Activated CD4-positive, alpha-beta memory T cell treated with anti-CD3 and anti-CD28 coated beads for 36 hours (primary cell): ENCODE data around the gene VPREB3. TPM values are rescaled to one million over a fixed set of nuclear protein-coding genes. Genes with fewer than 3 reads are reported as not detected.
"Not testable (repeated sequence)": the region's sequence is repeated elsewhere in the genome, so short reads cannot be mapped to it uniquely, and the experiment has no call there.

Source experiments
- CTCF ChIA-PET: fragments of 350-600 bp; sonication (Branson Sonifier 250); formaldehyde crosslinking; loops from one replicate; lab custom pipeline; 2021; ENCODE audit warnings: antibody characterized with exemption, inconsistent platforms; lab: Charles Lee
- POLR2A ChIA-PET: fragments of 350-600 bp; sonication (Branson Sonifier 250); formaldehyde crosslinking; loops from one replicate; lab custom pipeline; 2021; ENCODE audit warnings: antibody characterized with exemption; lab: Charles Lee
- DNase-seq: peaks from one replicate; pipeline ENCODE4 v3.0.0-alpha.2; 2020
- H3K27ac Mint-ChIP-seq: one replicate; pipeline ENCODE4 v1.8.0; 2021; ENCODE audit warnings: mixed read lengths
- H3K27me3 Mint-ChIP-seq: one replicate; pipeline ENCODE4 v1.8.0; 2021; ENCODE audit warnings: mixed read lengths
- H3K36me3 Mint-ChIP-seq: one replicate; pipeline ENCODE4 v1.8.0; 2021; ENCODE audit warnings: mixed read lengths
- H3K4me1 Mint-ChIP-seq: one replicate; pipeline ENCODE4 v1.8.0; 2021; ENCODE audit warnings: low read depth, mixed read lengths
- H3K4me3 Mint-ChIP-seq: one replicate; pipeline ENCODE4 v1.8.0; 2021; ENCODE audit warnings: mild to moderate bottlenecking, mixed read lengths
- H3K9me3 Mint-ChIP-seq: one replicate; pipeline ENCODE4 v1.8.0; 2021; ENCODE audit warnings: mixed read lengths
- intact Hi-C: fragments of 100-400 bp; cut with micrococcal nuclease; formaldehyde crosslinking; loops from one replicate; pipeline ENCODE4 v1.15.1; 2023
- total RNA-seq, 2 experiments: library from RNA; stranded (reverse); gene quantifications; one replicate each; pipeline ENCODE4 v1.2.3, GENCODE V29; 2021

Gene VPREB3
- total RNA-seq, 2 experiments from 2014 or later, result not detected

DNA sequence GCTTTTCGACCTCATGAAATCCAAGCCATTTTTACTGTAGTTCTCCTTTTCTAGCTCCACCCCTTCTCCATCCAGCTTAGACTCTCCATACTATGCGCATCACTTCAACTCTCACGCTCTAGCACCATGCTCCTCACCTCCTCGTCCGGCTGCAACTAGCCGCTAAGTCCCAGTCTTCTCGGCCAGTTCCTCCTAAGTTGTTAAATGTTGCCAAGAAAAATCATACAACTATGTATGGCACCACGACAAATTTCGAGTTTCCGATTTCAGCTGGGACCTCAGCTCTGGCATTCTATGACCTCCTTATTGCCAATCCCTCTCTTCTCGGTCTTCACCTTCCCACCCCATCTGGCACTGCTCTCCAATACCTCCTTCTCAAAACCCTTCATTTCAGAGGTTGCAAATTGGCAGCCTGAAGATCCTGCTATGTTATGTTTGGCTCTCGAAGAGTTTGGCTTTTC lies 4.4 kb downstream of the VPREB3 start:
- H3K27me3 Mint-ChIP-seq, result no peaks in the 10 kb centered on the region
- DNase-seq, result no peak
- H3K9me3 Mint-ChIP-seq, result peaks cover 4% of the 10 kb centered on the region
- ChIA-PET CTCF (interaction anchor here (0.9 kb wide), 1 partner anchor 122 kb away, joined by 3 read pairs; no protein-coding TSS in a partner anchor), POLR2A (no interaction called here)
- H3K4me1 Mint-ChIP-seq, result peaks cover 12% of the 10 kb centered on the region
- no peak overlapping the region for H3K4me3 Mint-ChIP-seq
- intact Hi-C loops, result no loop called here
- no peak overlapping the region for H3K27ac Mint-ChIP-seq
- peaks cover 7% of the 10 kb centered on the region for H3K36me3 Mint-ChIP-seq

DNA sequence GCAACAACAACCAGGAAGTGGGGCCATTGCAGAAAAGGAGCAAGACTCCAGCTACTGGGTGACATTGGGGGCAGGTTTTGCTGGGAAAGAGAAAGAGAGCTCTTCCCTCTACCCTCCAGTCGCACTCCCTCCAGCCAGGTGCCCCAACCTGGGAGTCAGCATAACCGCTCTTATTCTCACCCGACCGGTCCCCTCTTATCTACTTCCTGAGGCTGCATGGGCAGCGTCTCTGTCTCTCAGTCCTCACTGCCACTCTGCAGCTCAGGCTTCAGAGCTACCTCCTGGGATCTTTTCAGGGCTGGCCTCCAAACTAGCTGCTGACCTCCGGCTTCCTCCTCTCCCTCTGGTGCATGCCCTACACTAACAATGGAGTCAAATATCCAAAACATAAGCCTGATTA lies 8.4 kb downstream of the VPREB3 start:
- H3K27me3 Mint-ChIP-seq, result no peaks in the 10 kb centered on the region
- no peak overlapping the region for H3K4me3 Mint-ChIP-seq
- no peak overlapping the region for H3K27ac Mint-ChIP-seq
- POLR2A ChIA-PET, result interaction anchor here (0.6 kb wide), 1 partner anchor 28 kb away, joined by 3 read pairs; no protein-coding TSS in a partner anchor
- peaks cover 23% of the 10 kb centered on the region for H3K36me3 Mint-ChIP-seq
- peaks cover 9% of the 10 kb centered on the region for H3K4me1 Mint-ChIP-seq
- H3K9me3 Mint-ChIP-seq, result peaks cover 15% of the 10 kb centered on the region
- no peak for DNase-seq
- intact Hi-C loops, result no loop called here
- CTCF ChIA-PET, result no interaction called here

- DNase-seq, result no peak
- ChIA-PET CTCF (no interaction called here), POLR2A (no interaction called here)
- Mint-ChIP-seq H3K27me3 (no peaks in the 10 kb centered on the region), H3K9me3 (peaks cover 15% of the 10 kb centered on the region), H3K4me1 (no peaks in the 10 kb centered on the region), H3K4me3 (no peak overlapping the region), H3K27ac (no peak overlapping the region), H3K36me3 (peaks cover 23% of the 10 kb centered on the region)
- intact Hi-C loops, result no loop called here
Measured at GRCh38 chr22:23744485-23744884, 9.7 kb downstream of the VPREB3 start.

- Mint-ChIP-seq H3K4me1 (no peaks in the 10 kb centered on the region), H3K36me3 (peaks cover 23% of the 10 kb centered on the region), H3K4me3 (no peak overlapping the region), H3K27ac (no peak overlapping the region), H3K9me3 (peaks cover 15% of the 10 kb centered on the region), H3K27me3 (no peaks in the 10 kb centered on the region)
- ChIA-PET CTCF (interaction anchor here (0.9 kb wide), 1 partner anchor 27 kb away, joined by 4 read pairs; no protein-coding TSS in a partner anchor), POLR2A (no interaction called here)
- intact Hi-C loops, result no loop called here
- DNase-seq, result no peak
Measured at GRCh38 chr22:23744001-23744400, 10.2 kb downstream of the VPREB3 start.

DNA sequence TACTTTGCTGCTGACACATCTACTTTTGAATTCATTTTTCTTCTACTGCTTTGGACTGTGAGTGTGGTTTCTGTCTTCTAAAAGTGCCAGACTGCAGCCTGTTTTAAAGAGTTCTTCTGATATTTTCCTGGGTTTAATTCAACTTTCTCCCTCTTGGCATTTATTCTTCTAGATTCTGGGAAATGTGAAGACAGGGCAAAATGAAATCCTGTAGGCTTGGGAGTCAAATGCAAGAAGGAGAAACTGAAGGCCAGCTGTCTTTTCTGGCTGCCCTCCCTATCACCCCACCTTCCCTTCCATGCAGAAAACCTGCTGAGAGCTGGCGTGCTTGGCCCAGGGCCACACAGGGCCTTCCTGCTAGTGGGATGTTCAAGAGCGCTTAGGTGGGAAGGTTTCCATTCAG lies 10.9 kb downstream of the VPREB3 start:
- H3K9me3 Mint-ChIP-seq, result peaks cover 15% of the 10 kb centered on the region
- POLR2A ChIA-PET, result no interaction called here
- no peak overlapping the region for H3K4me3 Mint-ChIP-seq
- CTCF ChIA-PET, result interaction anchor here (0.6 to 0.9 kb wide), 2 partner anchors 15 to 27 kb away, joined by 3 to 4 read pairs; no protein-coding TSS in a partner anchor
- H3K36me3 Mint-ChIP-seq, result peaks cover 23% of the 10 kb centered on the region
- no peaks in the 10 kb centered on the region for H3K4me1 Mint-ChIP-seq
- no peaks in the 10 kb centered on the region for H3K27me3 Mint-ChIP-seq
- H3K27ac Mint-ChIP-seq, result no peak overlapping the region
- DNase-seq, result no peak
- intact Hi-C loops, result no loop called here

DNA sequence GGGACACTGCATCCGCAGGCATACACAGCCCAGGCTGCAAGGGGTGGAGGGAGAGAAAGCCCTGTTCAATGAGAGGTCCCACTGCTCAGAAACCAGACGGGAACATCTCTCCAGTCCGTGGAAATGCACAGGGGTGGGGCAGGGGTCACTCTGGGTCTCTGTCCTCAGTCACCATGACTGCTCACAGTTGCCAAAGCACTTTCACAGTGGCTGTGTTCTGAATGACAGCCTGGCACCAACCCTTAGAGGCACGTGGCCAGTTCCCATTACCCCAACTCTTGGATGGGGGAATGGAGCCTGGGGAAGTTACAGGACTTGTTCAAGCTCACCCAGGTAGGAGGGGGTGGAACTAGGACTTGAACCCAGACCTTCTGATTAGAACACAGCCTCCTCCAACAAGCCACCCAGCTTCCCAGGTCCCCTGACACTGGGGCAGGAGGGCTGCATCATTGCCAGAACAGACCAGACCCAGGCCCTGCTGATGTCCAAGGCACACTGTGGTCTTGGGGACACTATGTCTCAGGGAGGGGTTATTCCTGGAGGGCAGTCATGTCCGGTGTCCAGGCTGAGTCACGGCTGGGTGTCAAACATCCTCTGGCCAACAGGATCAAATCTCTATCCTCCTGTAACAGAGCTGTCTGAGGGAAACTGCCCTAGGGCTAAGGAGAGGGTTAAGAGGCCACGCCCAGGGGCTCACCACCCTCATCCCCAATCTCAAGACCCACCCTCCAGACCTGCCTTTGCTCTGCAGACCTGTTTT lies 11.5 kb downstream of the VPREB3 start:
- CTCF ChIA-PET, result interaction anchor here (0.6 kb wide), 1 partner anchor 174 kb away, joined by 3 read pairs; no protein-coding TSS in a partner anchor
- H3K36me3 Mint-ChIP-seq, result peaks cover 23% of the 10 kb centered on the region
- H3K4me3 Mint-ChIP-seq, result no peak overlapping the region
- no peaks in the 10 kb centered on the region for H3K27me3 Mint-ChIP-seq
- intact Hi-C loops, result no loop called here
- POLR2A ChIA-PET, result no interaction called here
- no peak overlapping the region for H3K27ac Mint-ChIP-seq
- no peak for DNase-seq
- H3K9me3 Mint-ChIP-seq, result peaks cover 15% of the 10 kb centered on the region
- H3K4me1 Mint-ChIP-seq, result no peaks in the 10 kb centered on the region

- POLR2A ChIA-PET, result interaction anchor here (0.6 kb wide), 1 partner anchor 29 kb away, joined by 3 read pairs; no protein-coding TSS in a partner anchor
- no peaks in the 10 kb centered on the region for H3K9me3 Mint-ChIP-seq
Measured at GRCh38 chr22:23737696-23738095, 16.5 kb downstream of the VPREB3 start.

GRCh38 chr22:23728108-23728507 lies 26.1 kb downstream of the VPREB3 start:
- H3K9me3 Mint-ChIP-seq, H3K36me3 Mint-ChIP-seq, intact Hi-C loops, POLR2A ChIA-PET, H3K4me3 Mint-ChIP-seq, H3K4me1 Mint-ChIP-seq, H3K27me3 Mint-ChIP-seq, H3K27ac Mint-ChIP-seq, DNase-seq: not testable (repeated sequence)
- CTCF ChIA-PET, result interaction anchor here (0.6 kb wide), 1 partner anchor 15 kb away, joined by 3 read pairs; no protein-coding TSS in a partner anchor

More at GRCh38 chr22:23737696-23738095, 16.5 kb downstream of the VPREB3 start:
- H3K27ac Mint-ChIP-seq, result no peak overlapping the region
- no peaks in the 10 kb centered on the region for H3K4me1 Mint-ChIP-seq
- intact Hi-C loops, result no loop called here
- H3K4me3 Mint-ChIP-seq, result no peak overlapping the region
- no peak for DNase-seq
- no peaks in the 10 kb centered on the region for H3K27me3 Mint-ChIP-seq
- CTCF ChIA-PET, result no interaction called here
- no peaks in the 10 kb centered on the region for H3K36me3 Mint-ChIP-seq

DNA sequence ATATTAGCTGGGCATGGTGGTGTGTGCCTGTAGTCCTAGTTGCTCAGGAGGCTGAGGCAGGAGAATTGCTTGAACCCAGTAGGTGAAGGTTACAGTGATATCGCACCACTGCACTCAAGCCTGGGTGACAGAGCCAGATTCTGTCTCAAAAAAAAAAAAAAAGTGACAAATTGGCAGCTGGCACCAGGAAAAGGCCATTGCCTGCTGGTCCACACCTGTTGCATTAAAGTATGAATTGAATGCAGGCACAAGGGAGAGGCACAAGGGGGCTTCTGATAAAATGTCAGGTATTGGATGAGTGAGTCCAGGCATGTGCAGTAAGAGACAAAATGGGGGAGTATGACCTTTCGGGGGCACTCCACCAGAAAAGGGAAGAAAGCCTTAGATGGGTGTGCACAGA lies 31.5 kb downstream of the VPREB3 start:
- no peaks in the 10 kb centered on the region for H3K4me1 Mint-ChIP-seq
- no peaks in the 10 kb centered on the region for H3K9me3 Mint-ChIP-seq
- DNase-seq, result no peak
- H3K27ac Mint-ChIP-seq, result no peak overlapping the region
- intact Hi-C loops, result no loop called here
- no peaks in the 10 kb centered on the region for H3K27me3 Mint-ChIP-seq
- ChIA-PET CTCF (no interaction called here), POLR2A (no interaction called here)
- H3K36me3 Mint-ChIP-seq, result no peaks in the 10 kb centered on the region
- no peak overlapping the region for H3K4me3 Mint-ChIP-seq

GRCh38 chr22:23722160-23722559 lies 32.1 kb downstream of the VPREB3 start:
- Mint-ChIP-seq H3K9me3 (no peaks in the 10 kb centered on the region), H3K4me1 (peaks cover 4% of the 10 kb centered on the region)
- POLR2A ChIA-PET, result no interaction called here

GRCh38 chr22:23720855-23721254 lies 33.4 kb downstream of the VPREB3 start:
- no peak for DNase-seq
- no peak overlapping the region for H3K27ac Mint-ChIP-seq
- no peaks in the 10 kb centered on the region for H3K27me3 Mint-ChIP-seq
- POLR2A ChIA-PET, result no interaction called here
- no peak overlapping the region for H3K4me3 Mint-ChIP-seq
- H3K36me3 Mint-ChIP-seq, result no peaks in the 10 kb centered on the region
- CTCF ChIA-PET, result interaction anchor here (0.9 kb wide), 1 partner anchor 72 kb away, joined by 3 read pairs; no protein-coding TSS in a partner anchor
- H3K9me3 Mint-ChIP-seq, result no peaks in the 10 kb centered on the region
- peaks cover 6% of the 10 kb centered on the region for H3K4me1 Mint-ChIP-seq
- intact Hi-C loops, result no loop called here

More at GRCh38 chr22:23722160-23722559, 32.1 kb downstream of the VPREB3 start:
- no peak overlapping the region for H3K27ac Mint-ChIP-seq
- DNase-seq, result no peak
- CTCF ChIA-PET, result no interaction called here
- H3K4me3 Mint-ChIP-seq, result no peak overlapping the region
- intact Hi-C loops, result no loop called here
- no peaks in the 10 kb centered on the region for H3K36me3 Mint-ChIP-seq
- no peaks in the 10 kb centered on the region for H3K27me3 Mint-ChIP-seq

DNA sequence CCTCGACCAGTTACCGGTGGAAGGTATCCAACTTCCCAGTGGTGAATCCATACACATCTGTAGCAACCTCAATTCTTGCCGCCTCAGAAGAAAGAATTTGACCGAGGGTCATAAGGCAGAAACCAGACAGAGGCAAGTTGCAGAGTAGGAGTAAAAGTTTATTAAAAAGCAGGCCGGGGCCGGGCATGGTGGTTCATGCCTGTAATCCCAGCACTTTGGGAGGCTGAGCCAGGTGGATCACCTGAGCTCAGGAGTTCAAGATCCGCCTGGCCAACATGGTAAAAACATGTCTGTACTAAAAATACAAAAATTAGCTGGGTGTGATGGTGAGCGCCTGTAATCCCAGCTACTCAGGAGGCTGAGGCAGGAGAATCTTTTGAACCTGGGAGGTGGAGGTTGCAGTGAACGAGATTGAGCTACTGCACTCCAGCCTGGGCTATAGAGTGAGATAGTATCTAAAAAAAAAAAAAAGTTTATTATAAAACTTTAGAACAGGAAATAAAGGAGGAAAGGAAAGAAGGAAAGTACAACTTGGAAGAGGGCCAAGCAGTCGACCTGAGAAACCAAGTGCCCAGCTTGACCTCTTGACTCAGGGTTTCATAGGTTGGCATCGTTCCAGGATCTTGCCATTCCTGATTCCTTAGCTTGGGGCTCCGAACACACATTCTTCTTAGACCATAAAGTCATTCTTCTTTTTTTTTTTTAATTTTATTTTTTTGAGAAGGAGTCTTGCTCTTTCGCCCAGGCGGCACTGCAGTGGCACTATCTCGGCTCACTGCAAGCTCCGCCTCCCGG lies 35.7 kb downstream of the VPREB3 start:
- Mint-ChIP-seq H3K4me1 (peaks cover 11% of the 10 kb centered on the region), H3K9me3 (no peaks in the 10 kb centered on the region), H3K27ac (no peak overlapping the region), H3K27me3 (no peaks in the 10 kb centered on the region), H3K4me3 (no peak overlapping the region), H3K36me3 (peaks cover 7% of the 10 kb centered on the region)
- CTCF ChIA-PET, result interaction anchor here (1.2 kb wide), 1 partner anchor 176 kb away, joined by 4 read pairs; the partner anchor contains the start of gene MIF
- intact Hi-C loops, result no loop called here
- POLR2A ChIA-PET, result interaction anchor here (0.5 to 3.6 kb wide), 3 partner anchors 22 to 175 kb away, joined by 3 to 15 read pairs (median 4); partner anchors contain the start of gene MIF
- no peak for DNase-seq
